IPS DF 6.9 (cell line): ENCODE data around the gene COL19A1.
"Not testable (repeated sequence)": the region's sequence is repeated elsewhere in the genome, so short reads cannot be mapped to it uniquely, and the experiment has no call there.

Source experiments
- DNase-seq: peaks from one replicate; pipeline ENCODE4 v3.0.0-alpha.2; 2013; ENCODE audit warnings: low read depth, low spot score
- H3K27ac ChIP-seq: one replicate; pipeline ENCODE4 v1.5.1; 2013; ENCODE audit warnings: low read length, control low read depth
- H3K27me3 ChIP-seq: 2 replicates; pipeline ENCODE4 v1.6.1; 2013; ENCODE audit warnings: mild to moderate bottlenecking, low read length; ENCODE audit not compliant: control insufficient read depth, insufficient read depth
- H3K36me3 ChIP-seq: 2 replicates; pipeline ENCODE4 v1.6.1; 2013; ENCODE audit warnings: low read length; ENCODE audit not compliant: control insufficient read depth, insufficient read depth
- H3K4me1 ChIP-seq: 2 replicates; pipeline ENCODE4 v1.6.1; 2013; ENCODE audit warnings: low read length; ENCODE audit not compliant: control insufficient read depth, insufficient read depth
- H3K4me3 ChIP-seq: 2 replicates; pipeline ENCODE4 v1.5.1; 2013; ENCODE audit warnings: mild to moderate bottlenecking, low read length
- H3K9me3 ChIP-seq: 2 replicates; pipeline ENCODE4 v1.6.1; 2013; ENCODE audit warnings: low read length, inconsistent platforms; ENCODE audit not compliant: control insufficient read depth, insufficient read depth
- WGBS: extraction: QIAGEN DNeasy Blood & Tissue Kit; methylation state at CpG from one replicate; pipeline ENCODE4 v1.1.7; 2013; ENCODE audit warnings: mixed read lengths, missing lambda C conversion rate; ENCODE audit not compliant: insufficient read length, insufficient coverage; 5-methylcytosine and 5-hydroxymethylcytosine counted together

The COL19A1 gene

GRCh38 chr6:69958978-69959377 is 92.6 kb downstream of the COL19A1 start:
- Histone ChIP-seq H3K27ac (no peak overlapping the region), H3K4me1 (no peaks in the 10 kb centered on the region), H3K9me3 (no peaks in the 10 kb centered on the region), H3K4me3 (no peak overlapping the region), H3K27me3 (no peaks in the 10 kb centered on the region), H3K36me3 (no peaks in the 10 kb centered on the region)
- DNase-seq, result no peak
- WGBS, result no CpG with 5 or more reads among the region's 1 CpG

GRCh38 chr6:69965974-69966373 is 99.6 kb downstream of the COL19A1 start:
- WGBS, result no CpG with 5 or more reads among the region's 16 CpGs
- H3K36me3 ChIP-seq, H3K9me3 ChIP-seq: not testable (repeated sequence)

GRCh38 chr6:69973138-69973537 is 106.8 kb downstream of the COL19A1 start:
- Histone ChIP-seq H3K4me3 (no peak overlapping the region), H3K27me3 (no peaks in the 10 kb centered on the region), H3K4me1 (no peaks in the 10 kb centered on the region), H3K36me3 (no peaks in the 10 kb centered on the region), H3K27ac (no peak overlapping the region), H3K9me3 (no peaks in the 10 kb centered on the region)
- no CpG with 5 or more reads among the region's 2 CpGs for WGBS
- no peak for DNase-seq

More at GRCh38 chr6:69965974-69966373, 99.6 kb downstream of the COL19A1 start:
- H3K27ac ChIP-seq, H3K27me3 ChIP-seq, DNase-seq, H3K4me1 ChIP-seq, H3K4me3 ChIP-seq: not testable (repeated sequence)

- DNase-seq, result no peak
- no peak overlapping the region for H3K27ac ChIP-seq
- no CpG with 5 or more reads among the region's 3 CpGs for WGBS
Observed at GRCh38 chr6:69973763-69974162, 107.4 kb downstream of the COL19A1 start.

GRCh38 chr6:69974193-69974592 is 107.8 kb downstream of the COL19A1 start:
- Histone ChIP-seq H3K4me3 (no peak overlapping the region), H3K27ac (no peak overlapping the region), H3K27me3 (no peaks in the 10 kb centered on the region), H3K4me1 (no peaks in the 10 kb centered on the region), H3K36me3 (no peaks in the 10 kb centered on the region), H3K9me3 (no peaks in the 10 kb centered on the region)
- WGBS, result no CpG with 5 or more reads among the region's 2 CpGs
- no peak for DNase-seq

More at GRCh38 chr6:69973763-69974162, 107.4 kb downstream of the COL19A1 start:
- H3K27me3 ChIP-seq, result no peaks in the 10 kb centered on the region
- no peaks in the 10 kb centered on the region for H3K4me1 ChIP-seq
- no peaks in the 10 kb centered on the region for H3K36me3 ChIP-seq
- no peaks in the 10 kb centered on the region for H3K9me3 ChIP-seq
- no peak overlapping the region for H3K4me3 ChIP-seq

GRCh38 chr6:69976591-69977090 is 110.3 kb downstream of the COL19A1 start:
- H3K27me3 ChIP-seq, result no peaks in the 10 kb centered on the region
- no CpG with 5 or more reads among the region's 4 CpGs for WGBS
- DNase-seq, result no peak

GRCh38 chr6:69980624-69981023 is 114.3 kb downstream of the COL19A1 start:
- Histone ChIP-seq H3K27ac (no peak overlapping the region), H3K36me3 (no peaks in the 10 kb centered on the region), H3K9me3 (no peaks in the 10 kb centered on the region), H3K4me1 (no peaks in the 10 kb centered on the region), H3K27me3 (no peaks in the 10 kb centered on the region), H3K4me3 (no peak overlapping the region)
- DNase-seq, result no peak
- WGBS, result no CpG with 5 or more reads among the region's 2 CpGs

More at GRCh38 chr6:69976591-69977090, 110.3 kb downstream of the COL19A1 start:
- no peak overlapping the region for H3K4me3 ChIP-seq
- H3K27ac ChIP-seq, result no peak overlapping the region
- H3K9me3 ChIP-seq, result no peaks in the 10 kb centered on the region
- H3K36me3 ChIP-seq, result no peaks in the 10 kb centered on the region
- no peaks in the 10 kb centered on the region for H3K4me1 ChIP-seq

- no peak for DNase-seq
- Histone ChIP-seq H3K9me3 (no peaks in the 10 kb centered on the region), H3K27me3 (no peaks in the 10 kb centered on the region), H3K36me3 (no peaks in the 10 kb centered on the region), H3K4me1 (no peaks in the 10 kb centered on the region), H3K4me3 (no peak overlapping the region), H3K27ac (no peak overlapping the region)
- WGBS, result no CpG with 5 or more reads among the region's 3 CpGs
Observed at GRCh38 chr6:69984506-69984905, 118.2 kb downstream of the COL19A1 start.

- no peaks in the 10 kb centered on the region for H3K36me3 ChIP-seq
- WGBS, result no CpG with 5 or more reads among the region's 1 CpG
- H3K4me3 ChIP-seq, result no peak overlapping the region
- H3K9me3 ChIP-seq, result no peaks in the 10 kb centered on the region
- DNase-seq, result no peak
- no peaks in the 10 kb centered on the region for H3K4me1 ChIP-seq
- no peaks in the 10 kb centered on the region for H3K27me3 ChIP-seq
- H3K27ac ChIP-seq, result no peak overlapping the region
Observed at GRCh38 chr6:69985180-69985579, 118.8 kb downstream of the COL19A1 start.

- WGBS, result no CpG with 5 or more reads among the region's 2 CpGs
- DNase-seq, result no peak
Observed at GRCh38 chr6:69987550-69987949, 121.2 kb downstream of the COL19A1 start.

GRCh38 chr6:69988458-69989126 is 122.2 kb downstream of the COL19A1 start:
- Histone ChIP-seq H3K4me1 (no peaks in the 10 kb centered on the region), H3K9me3 (no peaks in the 10 kb centered on the region), H3K27ac (no peak overlapping the region), H3K36me3 (no peaks in the 10 kb centered on the region), H3K4me3 (no peak overlapping the region), H3K27me3 (no peaks in the 10 kb centered on the region)
- no CpG with 5 or more reads among the region's 5 CpGs for WGBS
- no peak for DNase-seq

More at GRCh38 chr6:69987550-69987949, 121.2 kb downstream of the COL19A1 start:
- Histone ChIP-seq H3K4me3 (no peak overlapping the region), H3K36me3 (no peaks in the 10 kb centered on the region), H3K27me3 (no peaks in the 10 kb centered on the region), H3K4me1 (no peaks in the 10 kb centered on the region), H3K9me3 (no peaks in the 10 kb centered on the region), H3K27ac (no peak overlapping the region)
